Neural progenitor cell (in vitro differentiated cells): ENCODE data around the gene ATXN10. TPM values are rescaled to one million over a fixed set of nuclear protein-coding genes. Genes with fewer than 3 reads are reported as not detected.
A peak's percentile ranks its signal among the peaks of the same experiment; 100 is the strongest.

Experiments used
- DNase-seq: peaks from one replicate; pipeline ENCODE4 v3.0.0-alpha.2; 2016; ENCODE audit warnings: low spot score
- H2AFZ ChIP-seq: fragments of 200-600 bp; sonication (generic); replicated peaks from 2 replicates; pipeline ENCODE4 v1.6.1; 2016; ENCODE audit warnings: antibody characterized with exemption
- H3F3A ChIP-seq: fragments of 200-600 bp; sonication (generic); 2 replicates; pipeline ENCODE4 v1.6.1; 2016; ENCODE audit warnings: antibody characterized with exemption, low read depth
- H3K27ac ChIP-seq: fragments of 200-600 bp; sonication (generic); 2 replicates; pipeline ENCODE4 v1.5.1; 2016; ENCODE audit warnings: mild to moderate bottlenecking
- H3K27me3 ChIP-seq: fragments of 200-600 bp; sonication (generic); 2 replicates; pipeline ENCODE4 v1.6.1; 2016; ENCODE audit warnings: mild to moderate bottlenecking, moderate library complexity
- H3K36me3 ChIP-seq: fragments of 200-600 bp; sonication (generic); 2 replicates; pipeline ENCODE4 v1.5.1; 2016
- H3K4me1 ChIP-seq: fragments of 200-600 bp; sonication (generic); 2 replicates; pipeline ENCODE4 v1.6.1; 2016; ENCODE audit warnings: mixed run types
- H3K4me2 ChIP-seq: fragments of 200-600 bp; sonication (generic); 2 replicates; pipeline ENCODE4 v1.6.1; 2016
- H3K4me3 ChIP-seq: fragments of 200-600 bp; sonication (generic); 2 replicates; pipeline ENCODE4 v1.5.1; 2016
- H3K79me2 ChIP-seq: fragments of 200-600 bp; sonication (generic); 2 replicates; pipeline ENCODE4 v1.6.1; 2016; ENCODE audit warnings: low read depth
- H3K9ac ChIP-seq: fragments of 200-600 bp; sonication (generic); 2 replicates; pipeline ENCODE4 v1.6.1; 2016
- H3K9me3 ChIP-seq: fragments of 200-600 bp; sonication (generic); 2 replicates; pipeline ENCODE4 v1.5.1; 2016; ENCODE audit warnings: low read depth
- H4K20me1 ChIP-seq: fragments of 200-600 bp; sonication (generic); 2 replicates; pipeline ENCODE4 v1.6.1; 2016; ENCODE audit warnings: low read depth
- H3K27ac Mint-ChIP-seq: 3 replicates; pipeline ENCODE4 v1.8.0; 2021; ENCODE audit warnings: mixed read lengths
- H3K27me3 Mint-ChIP-seq: 2 replicates; pipeline ENCODE4 v1.8.0; 2022; ENCODE audit warnings: low read depth, mild to moderate bottlenecking, inconsistent platforms, moderate library complexity, mixed read lengths; ENCODE audit not compliant: insufficient read depth
- H3K36me3 Mint-ChIP-seq: 3 replicates; pipeline ENCODE4 v1.8.0; 2021; ENCODE audit warnings: mixed read lengths
- H3K4me1 Mint-ChIP-seq: 3 replicates; pipeline ENCODE4 v1.8.0; 2021; ENCODE audit warnings: mixed read lengths
- H3K4me3 Mint-ChIP-seq: 3 replicates; pipeline ENCODE4 v1.8.0; 2021; ENCODE audit warnings: mild to moderate bottlenecking, moderate library complexity, mixed read lengths
- H3K9me3 Mint-ChIP-seq: 3 replicates; pipeline ENCODE4 v1.8.0; 2020; ENCODE audit warnings: mixed read lengths
- CTCF ChIP-seq: fragments of 200-600 bp; sonication (generic); IDR thresholded peaks from 2 replicates; pipeline ENCODE4 v1.5.1; 2017; ENCODE audit warnings: antibody characterized with exemption, mild to moderate bottlenecking
- EZH2 ChIP-seq: fragments of 200-600 bp; sonication (generic); IDR thresholded peaks from 2 replicates; pipeline ENCODE4 v1.6.1; 2017; ENCODE audit warnings: antibody characterized with exemption, mild to moderate bottlenecking, moderate library complexity
- EZH2phosphoT487 ChIP-seq: fragments of 200-600 bp; sonication (generic); IDR thresholded peaks from 2 replicates; pipeline ENCODE4 v1.6.1; 2017; ENCODE audit warnings: antibody characterized with exemption
- total RNA-seq: library from RNA; depleted of rRNA; stranded (reverse); fragments of >200 nt; gene quantifications from 2 replicates; pipeline ENCODE4 v1.2.3, GENCODE V29; 2015; ENCODE audit warnings: low replicate concordance

ATXN10 gene
- total RNA-seq, 1 donor from 2014 or later: 168 TPM

- Histone ChIP-seq H2AFZ (no peak overlapping the region), H3K4me1 (no peaks in the 10 kb centered on the region), H3K36me3 (peaks cover 18% of the 10 kb centered on the region), H3K27me3 (no peaks in the 10 kb centered on the region), H4K20me1 (no peaks in the 10 kb centered on the region), H3F3A (no peaks in the 10 kb centered on the region), H3K27ac (no peak overlapping the region), H3K9me3 (no peaks in the 10 kb centered on the region), H3K4me3 (no peak overlapping the region), H3K79me2 (peaks cover 13% of the 10 kb centered on the region), H3K9ac (no peak overlapping the region), H3K4me2 (no peak overlapping the region)
- Mint-ChIP-seq H3K4me1 (no peaks in the 10 kb centered on the region), H3K4me3 (no peak overlapping the region), H3K27ac (no peak overlapping the region), H3K36me3 (peaks cover 54% of the 10 kb centered on the region), H3K9me3 (peaks cover 4% of the 10 kb centered on the region), H3K27me3 (no peaks in the 10 kb centered on the region)
- TF ChIP-seq EZH2 (no peak), EZH2phosphoT487 (no peak), CTCF (no peak)
- DNase-seq: no peak
Measured at GRCh38 chr22:45738206-45738605, 66.6 kb downstream of the ATXN10 start.

GRCh38 chr22:45740236-45740635, 68.6 kb downstream of the ATXN10 start:
- Mint-ChIP-seq H3K9me3 (peaks cover 4% of the 10 kb centered on the region), H3K4me3 (no peak overlapping the region), H3K36me3 (peaks cover 66% of the 10 kb centered on the region), H3K4me1 (peaks cover 3% of the 10 kb centered on the region), H3K27me3 (no peaks in the 10 kb centered on the region), H3K27ac (no peak overlapping the region)
- Histone ChIP-seq H3K36me3 (peaks cover 11% of the 10 kb centered on the region), H3F3A (no peaks in the 10 kb centered on the region), H3K27me3 (no peaks in the 10 kb centered on the region), H3K27ac (no peak overlapping the region), H3K4me1 (no peaks in the 10 kb centered on the region), H3K4me2 (no peak overlapping the region), H3K9me3 (no peaks in the 10 kb centered on the region), H3K79me2 (no peaks in the 10 kb centered on the region), H4K20me1 (peaks cover 16% of the 10 kb centered on the region), H2AFZ (no peak overlapping the region), H3K4me3 (no peak overlapping the region), H3K9ac (no peak overlapping the region)
- DNase-seq: no peak
- TF ChIP-seq CTCF: no peak
- TF ChIP-seq EZH2phosphoT487: no peak
- TF ChIP-seq EZH2: no peak

- peaks cover 32% of the 10 kb centered on the region for H4K20me1 ChIP-seq
- peaks cover 56% of the 10 kb centered on the region for H3K36me3 Mint-ChIP-seq
- peak overlapping the region; percentile 14 for H3K27ac ChIP-seq
- H3K9me3 ChIP-seq: no peaks in the 10 kb centered on the region
- peaks cover 11% of the 10 kb centered on the region for H3K36me3 ChIP-seq
- H3K27me3 ChIP-seq: no peaks in the 10 kb centered on the region
- no peak for DNase-seq
- H3F3A ChIP-seq: no peaks in the 10 kb centered on the region
- H3K4me2 ChIP-seq: no peak overlapping the region
- no peak overlapping the region for H3K4me3 Mint-ChIP-seq
- H3K9ac ChIP-seq: no peak overlapping the region
- TF ChIP-seq CTCF: no peak
- H3K9me3 Mint-ChIP-seq: peaks cover 4% of the 10 kb centered on the region
- no peak overlapping the region for H2AFZ ChIP-seq
- H3K4me1 ChIP-seq: no peaks in the 10 kb centered on the region
- H3K79me2 ChIP-seq: peaks cover 13% of the 10 kb centered on the region
- no peak overlapping the region for H3K27ac Mint-ChIP-seq
- H3K4me3 ChIP-seq: no peak overlapping the region
- peaks cover 3% of the 10 kb centered on the region for H3K4me1 Mint-ChIP-seq
- H3K27me3 Mint-ChIP-seq: no peaks in the 10 kb centered on the region
Measured at GRCh38 chr22:45742866-45743450, 71.3 kb downstream of the ATXN10 start.
